ENCODE results near the gene ZNF823. TPM values are rescaled to one million over a fixed set of nuclear protein-coding genes. Genes with fewer than 3 reads are reported as not detected.
A peak's percentile ranks its signal among the peaks of the same experiment; 100 is the strongest.

Gene ZNF823
- polyA plus RNA-seq (2013, experiment 1 of 2) = 2.2 TPM
- 2.0 TPM for polyA plus RNA-seq (2013, experiment 2 of 2)

- peak; percentile 99 for DNase-seq
- H2BK15ac ChIP-seq (replicated peaks; ENCODE audit: low read depth) = no peak within 1 kb of the TSS
- peak within 1 kb of the TSS; percentile 66 for H3K23ac ChIP-seq (ENCODE audit: low read length)
- no CpG with 5 or more reads among the region's 35 CpGs for WGBS (ENCODE audit: extremely low coverage, insufficient coverage, low lambda C conversion rate)
- H3K27ac ChIP-seq (ENCODE audit: low read depth, low read length) = peak within 1 kb of the TSS; percentile 42
- peak within 1 kb of the TSS; percentile 25 for H3K18ac ChIP-seq (ENCODE audit: low read length)
- H4K8ac ChIP-seq (ENCODE audit: low read depth, low read length) = no peak within 1 kb of the TSS
- H3K79me2 ChIP-seq (ENCODE audit: control insufficient read depth, insufficient read depth, low read length) = no peaks in the 10 kb centered on the region
- H3K36me3 ChIP-seq (ENCODE audit: control insufficient read depth, insufficient read depth, low read length) = no peaks in the 10 kb centered on the region
- H3K4me2 ChIP-seq (ENCODE audit: low read length) = peak within 1 kb of the TSS; percentile 97
- H2BK120ac ChIP-seq (ENCODE audit: low read depth, low read length) = no peak within 1 kb of the TSS
- peaks cover 3% of the 10 kb centered on the region for H3K79me1 ChIP-seq (ENCODE audit: low read length)
- H3K4me3 ChIP-seq (ENCODE audit: low read length) = peak within 1 kb of the TSS; percentile 87
- peak within 1 kb of the TSS; percentile 69 for H2BK5ac ChIP-seq (ENCODE audit: low read length)
- no peak within 1 kb of the TSS for H4K5ac ChIP-seq (ENCODE audit: low read length)
- H3K9ac ChIP-seq (ENCODE audit: low read length) = peak within 1 kb of the TSS; percentile 90
- peak within 1 kb of the TSS; percentile 64 for H3K4ac ChIP-seq (ENCODE audit: low read depth, low read length)
- no peaks in the 10 kb centered on the region for H3K27me3 ChIP-seq (ENCODE audit: insufficient read depth, low read length, poor library complexity)
- H3K56ac ChIP-seq (ENCODE audit: low read length) = peak within 1 kb of the TSS; percentile 96
- no peak within 1 kb of the TSS for H2AK5ac ChIP-seq (ENCODE audit: low read length)
- H3K4me1 ChIP-seq (ENCODE audit: control insufficient read depth, low read depth, low read length) = no peaks in the 10 kb centered on the region
Measured at GRCh38 chr19:11738746-11739620, at the start of gene ZNF823. Gene ZNF823, minus strand, starts transcription at chr19:11738946. Its CDS starts 127 bp downstream, at chr19:11738819.

- H3K9ac ChIP-seq (ENCODE audit: low read length) = no peak overlapping the region
- H2BK120ac ChIP-seq (ENCODE audit: low read depth, low read length) = no peak overlapping the region
- no peak overlapping the region for H2AK5ac ChIP-seq (ENCODE audit: low read length)
- H3K4me2 ChIP-seq (ENCODE audit: low read length) = no peak overlapping the region
- no CpG with 5 or more reads among the region's 3 CpGs for WGBS (ENCODE audit: extremely low coverage, insufficient coverage, low lambda C conversion rate)
- H3K18ac ChIP-seq (ENCODE audit: low read length) = no peak overlapping the region
- no peak overlapping the region for H2BK5ac ChIP-seq (ENCODE audit: low read length)
- H3K4me1 ChIP-seq (ENCODE audit: control insufficient read depth, low read depth, low read length) = no peaks in the 10 kb centered on the region
- H3K56ac ChIP-seq (ENCODE audit: low read length) = no peak overlapping the region
- no peak overlapping the region for H3K4me3 ChIP-seq (ENCODE audit: low read length)
- H3K36me3 ChIP-seq (ENCODE audit: control insufficient read depth, insufficient read depth, low read length) = no peaks in the 10 kb centered on the region
- H4K5ac ChIP-seq (ENCODE audit: low read length) = no peak overlapping the region
- no peak overlapping the region for H3K4ac ChIP-seq (ENCODE audit: low read depth, low read length)
- no peaks in the 10 kb centered on the region for H3K79me1 ChIP-seq (ENCODE audit: low read length)
- H3K79me2 ChIP-seq (ENCODE audit: control insufficient read depth, insufficient read depth, low read length) = no peaks in the 10 kb centered on the region
- H3K27ac ChIP-seq (ENCODE audit: low read depth, low read length) = no peak overlapping the region
- H3K23ac ChIP-seq (ENCODE audit: low read length) = no peak overlapping the region
- no peak overlapping the region for H4K8ac ChIP-seq (ENCODE audit: low read depth, low read length)
- no peaks in the 10 kb centered on the region for H3K27me3 ChIP-seq (ENCODE audit: insufficient read depth, low read length, poor library complexity)
- DNase-seq = no peak
- H2BK15ac ChIP-seq (replicated peaks; ENCODE audit: low read depth) = no peak overlapping the region
Measured at GRCh38 chr19:11787536-11787935, 48.8 kb upstream of the ZNF823 start.

GRCh38 chr19:11784356-11784755 lies 45.6 kb upstream of the ZNF823 start:
- H3K27ac ChIP-seq (ENCODE audit: low read depth, low read length) = no peak overlapping the region
- H3K4me1 ChIP-seq (ENCODE audit: control insufficient read depth, low read depth, low read length) = no peaks in the 10 kb centered on the region
- no peak overlapping the region for H3K9ac ChIP-seq (ENCODE audit: low read length)
- no peak overlapping the region for H3K4me3 ChIP-seq (ENCODE audit: low read length)
- no peaks in the 10 kb centered on the region for H3K36me3 ChIP-seq (ENCODE audit: control insufficient read depth, insufficient read depth, low read length)
- no peak overlapping the region for H4K5ac ChIP-seq (ENCODE audit: low read length)
- no peak overlapping the region for H4K8ac ChIP-seq (ENCODE audit: low read depth, low read length)
- no peak overlapping the region for H3K4ac ChIP-seq (ENCODE audit: low read depth, low read length)
- H3K4me2 ChIP-seq (ENCODE audit: low read length) = no peak overlapping the region
- H2BK5ac ChIP-seq (ENCODE audit: low read length) = no peak overlapping the region
- no peak overlapping the region for H2BK15ac ChIP-seq (replicated peaks; ENCODE audit: low read depth)
- no peaks in the 10 kb centered on the region for H3K79me1 ChIP-seq (ENCODE audit: low read length)
- no peak overlapping the region for H2AK5ac ChIP-seq (ENCODE audit: low read length)
- DNase-seq = no peak
- no peak overlapping the region for H3K18ac ChIP-seq (ENCODE audit: low read length)
- H3K79me2 ChIP-seq (ENCODE audit: control insufficient read depth, insufficient read depth, low read length) = no peaks in the 10 kb centered on the region
- H3K27me3 ChIP-seq (ENCODE audit: insufficient read depth, low read length, poor library complexity) = no peaks in the 10 kb centered on the region
- WGBS (ENCODE audit: extremely low coverage, insufficient coverage, low lambda C conversion rate) = no CpG with 5 or more reads among the region's 3 CpGs
- H3K56ac ChIP-seq (ENCODE audit: low read length) = no peak overlapping the region
- H2BK120ac ChIP-seq (ENCODE audit: low read depth, low read length) = no peak overlapping the region
- no peak overlapping the region for H3K23ac ChIP-seq (ENCODE audit: low read length)

GRCh38 chr19:11783767-11784166 lies 45.0 kb upstream of the ZNF823 start:
- Histone ChIP-seq H2AK5ac (ENCODE audit: low read length) (no peak overlapping the region), H3K4me2 (ENCODE audit: low read length) (no peak overlapping the region), H3K4me1 (ENCODE audit: control insufficient read depth, low read depth, low read length) (no peaks in the 10 kb centered on the region), H3K9ac (ENCODE audit: low read length) (no peak overlapping the region), H2BK15ac (replicated peaks; ENCODE audit: low read depth) (no peak overlapping the region), H3K4ac (ENCODE audit: low read depth, low read length) (no peak overlapping the region), H2BK5ac (ENCODE audit: low read length) (no peak overlapping the region), H2BK120ac (ENCODE audit: low read depth, low read length) (no peak overlapping the region), H3K18ac (ENCODE audit: low read length) (no peak overlapping the region), H3K79me2 (ENCODE audit: control insufficient read depth, insufficient read depth, low read length) (no peaks in the 10 kb centered on the region), H4K8ac (ENCODE audit: low read depth, low read length) (no peak overlapping the region), H3K36me3 (ENCODE audit: control insufficient read depth, insufficient read depth, low read length) (no peaks in the 10 kb centered on the region), H3K79me1 (ENCODE audit: low read length) (no peaks in the 10 kb centered on the region), H4K5ac (ENCODE audit: low read length) (no peak overlapping the region), H3K27me3 (ENCODE audit: insufficient read depth, low read length, poor library complexity) (no peaks in the 10 kb centered on the region), H3K23ac (ENCODE audit: low read length) (no peak overlapping the region), H3K56ac (ENCODE audit: low read length) (no peak overlapping the region), H3K4me3 (ENCODE audit: low read length) (no peak overlapping the region), H3K27ac (ENCODE audit: low read depth, low read length) (no peak overlapping the region)
- no peak for DNase-seq
- WGBS (ENCODE audit: extremely low coverage, insufficient coverage, low lambda C conversion rate) = no CpG with 5 or more reads among the region's 1 CpG

- peak; percentile 14 for DNase-seq
- Histone ChIP-seq H3K79me2 (ENCODE audit: control insufficient read depth, insufficient read depth, low read length) (no peaks in the 10 kb centered on the region), H2BK120ac (ENCODE audit: low read depth, low read length) (no peak overlapping the region), H3K23ac (ENCODE audit: low read length) (no peak overlapping the region), H4K8ac (ENCODE audit: low read depth, low read length) (no peak overlapping the region), H4K5ac (ENCODE audit: low read length) (no peak overlapping the region), H2AK5ac (ENCODE audit: low read length) (no peak overlapping the region), H3K4me3 (ENCODE audit: low read length) (no peak overlapping the region), H3K27me3 (ENCODE audit: insufficient read depth, low read length, poor library complexity) (no peaks in the 10 kb centered on the region), H3K36me3 (ENCODE audit: control insufficient read depth, insufficient read depth, low read length) (no peaks in the 10 kb centered on the region), H3K4me2 (ENCODE audit: low read length) (no peak overlapping the region), H2BK15ac (replicated peaks; ENCODE audit: low read depth) (no peak overlapping the region), H3K9ac (ENCODE audit: low read length) (no peak overlapping the region), H2BK5ac (ENCODE audit: low read length) (no peak overlapping the region), H3K4ac (ENCODE audit: low read depth, low read length) (no peak overlapping the region), H3K79me1 (ENCODE audit: low read length) (no peaks in the 10 kb centered on the region), H3K27ac (ENCODE audit: low read depth, low read length) (no peak overlapping the region), H3K18ac (ENCODE audit: low read length) (no peak overlapping the region), H3K56ac (ENCODE audit: low read length) (no peak overlapping the region), H3K4me1 (ENCODE audit: control insufficient read depth, low read depth, low read length) (no peaks in the 10 kb centered on the region)
- WGBS (ENCODE audit: extremely low coverage, insufficient coverage, low lambda C conversion rate) = no CpG with 5 or more reads among the region's 5 CpGs
Measured at GRCh38 chr19:11781295-11782057, 42.7 kb upstream of the ZNF823 start.
